HG03342 (cell line): ENCODE results near the gene EPS15.
"Not testable (repeated sequence)": the region's sequence is repeated elsewhere in the genome, so short reads cannot be mapped to it uniquely, and the experiment has no call there.

Experiments used
- ATAC-seq: cut with Tn5 transposase; IDR thresholded peaks from one replicate; pipeline ENCODE4 v1.9.1; 2021; ENCODE audit warnings: mild to moderate bottlenecking, moderate library complexity; ENCODE audit not compliant: unreplicated experiment

Gene EPS15

DNA sequence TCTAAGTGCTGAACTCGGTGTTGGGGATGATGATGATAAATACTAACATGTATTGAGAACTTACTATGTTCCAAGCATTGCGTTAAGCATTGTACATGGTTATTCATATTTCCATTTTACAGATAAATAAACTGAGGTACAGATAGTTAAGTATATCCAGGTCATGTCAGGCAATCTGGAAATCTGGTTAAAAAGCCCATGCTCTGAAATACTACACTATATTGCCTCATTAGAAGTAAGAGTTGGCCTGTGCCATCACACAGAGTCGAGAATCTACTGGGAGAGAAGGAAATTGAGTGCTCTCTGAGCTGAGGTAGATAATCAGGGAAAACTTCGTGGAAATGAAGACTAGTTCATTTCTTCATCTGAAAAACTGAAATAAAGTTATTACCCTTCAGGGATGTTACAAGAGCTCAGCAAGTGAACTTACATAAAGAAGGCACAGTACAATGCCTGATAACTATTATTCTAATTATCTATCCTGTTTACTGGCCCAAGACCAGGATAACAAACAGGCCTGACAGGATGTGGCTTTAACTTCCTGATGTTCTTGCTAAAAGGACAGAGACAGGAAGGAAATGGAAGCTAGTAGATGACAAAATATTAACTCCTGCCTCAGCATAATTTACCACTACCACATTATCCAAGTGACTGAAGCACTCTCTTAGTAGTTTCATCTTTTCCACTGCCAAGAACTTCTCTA, 85.6 kb downstream of the EPS15 start:
- ATAC-seq: no peak

DNA sequence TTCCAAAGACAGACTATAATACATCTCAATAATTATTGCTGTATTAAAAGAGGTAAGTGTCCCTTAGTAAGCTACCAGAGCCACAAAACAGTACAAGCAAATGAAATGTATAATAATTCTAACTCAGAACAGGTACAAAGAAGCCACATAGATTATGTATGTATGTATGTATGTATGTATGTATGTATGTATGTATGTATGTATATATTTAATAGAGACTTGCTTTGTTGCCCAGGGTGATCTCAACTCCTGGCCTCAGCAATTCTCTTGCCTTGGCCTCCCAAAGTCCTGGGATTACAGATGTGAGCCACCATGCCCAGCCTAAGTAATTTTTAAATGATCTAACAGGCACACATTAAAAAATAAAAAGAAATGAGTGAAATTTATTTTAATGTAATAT, 86.9 kb downstream of the EPS15 start:
- no peak for ATAC-seq

DNA sequence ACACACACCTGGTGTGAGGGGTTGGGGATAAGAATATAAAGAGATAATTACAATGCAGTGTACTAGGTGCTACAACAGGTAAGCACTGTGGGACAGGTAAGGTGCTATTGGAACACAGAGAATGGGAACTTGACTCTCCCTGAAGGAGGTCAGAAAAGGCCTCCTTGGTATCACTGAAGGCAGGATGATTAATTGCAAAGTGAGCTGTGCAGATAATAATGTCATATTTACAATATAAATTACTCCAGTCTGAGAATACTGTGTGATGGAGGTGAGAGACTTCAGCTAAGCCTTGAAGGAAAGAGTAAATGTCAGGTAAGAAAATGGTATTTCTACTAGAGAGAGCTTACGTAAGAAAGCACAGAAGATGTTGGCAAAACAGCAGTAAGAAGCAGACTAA, 91.6 kb downstream of the EPS15 start:
- no peak for ATAC-seq

DNA sequence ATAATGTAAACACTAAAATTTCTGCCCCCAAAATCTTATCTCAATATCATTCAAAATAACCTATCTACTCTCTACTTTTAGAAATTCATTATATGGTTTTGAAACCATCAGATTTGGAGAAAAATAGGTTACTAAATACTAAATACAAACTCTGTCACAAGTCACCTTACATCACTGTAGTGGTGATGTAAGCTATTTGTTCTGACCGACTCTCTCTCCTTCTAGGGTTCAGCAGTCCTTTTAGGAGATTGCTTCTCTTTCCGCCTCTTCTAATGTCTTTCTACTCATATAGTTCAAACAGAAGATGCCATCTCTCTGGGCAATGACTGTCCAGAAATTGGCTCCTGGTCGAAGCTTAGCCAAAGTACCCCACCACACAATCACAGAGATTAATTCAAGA, 93.1 kb downstream of the EPS15 start:
- ATAC-seq: no peak

DNA sequence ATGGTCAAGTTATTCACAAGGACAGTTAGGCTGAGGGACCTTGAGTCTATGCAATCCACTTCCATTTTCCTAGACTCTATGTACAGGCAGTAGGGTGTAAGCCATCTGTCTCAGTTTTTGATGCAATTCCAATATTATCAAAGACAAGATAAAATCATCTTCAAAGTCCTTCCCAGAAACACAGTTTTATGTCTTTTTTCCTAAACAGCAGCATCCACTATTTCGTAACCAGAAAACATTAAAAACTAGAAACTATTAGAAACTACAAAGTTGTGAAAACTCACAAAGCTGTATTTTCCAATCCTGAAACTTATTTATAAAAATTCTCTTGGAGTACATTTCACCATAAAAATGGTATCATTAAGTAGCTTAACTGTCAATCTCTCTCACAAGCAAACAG, 93.8 kb downstream of the EPS15 start:
- ATAC-seq: no peak

DNA sequence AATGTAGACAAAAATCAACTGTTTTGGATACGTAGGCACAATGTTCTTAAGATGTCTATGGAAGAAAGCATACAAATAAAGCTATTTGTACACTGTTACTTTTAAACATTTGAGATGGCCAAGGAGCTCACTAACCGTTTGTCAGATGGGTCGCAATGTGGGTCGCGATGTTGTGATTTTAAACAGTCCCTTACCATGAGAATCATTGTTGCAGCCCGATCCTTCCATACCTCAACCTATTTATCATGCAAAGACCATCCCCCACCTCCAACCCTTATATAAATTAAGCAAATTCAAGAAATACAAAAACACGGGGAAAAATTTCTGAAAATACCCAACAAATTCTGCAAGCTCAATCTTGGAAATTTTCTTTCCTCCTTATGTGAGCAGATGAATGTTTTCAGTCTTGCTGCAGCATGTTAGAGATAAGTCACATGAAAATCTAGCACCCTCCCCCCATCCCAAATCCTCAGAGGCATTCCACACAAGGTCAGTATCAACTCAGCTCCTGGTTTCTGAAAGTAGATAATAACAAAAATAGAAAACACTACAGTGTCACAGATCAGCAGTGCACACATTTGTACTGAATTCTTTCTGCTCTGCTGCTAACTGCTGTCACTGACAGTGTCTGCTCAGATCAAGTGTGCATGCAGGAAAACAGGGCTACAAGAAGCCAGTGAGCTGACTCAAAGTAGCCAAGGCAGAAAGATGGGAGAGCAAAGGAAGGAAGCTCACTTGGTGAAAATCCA, 95.8 kb downstream of the EPS15 start:
- ATAC-seq: no peak

DNA sequence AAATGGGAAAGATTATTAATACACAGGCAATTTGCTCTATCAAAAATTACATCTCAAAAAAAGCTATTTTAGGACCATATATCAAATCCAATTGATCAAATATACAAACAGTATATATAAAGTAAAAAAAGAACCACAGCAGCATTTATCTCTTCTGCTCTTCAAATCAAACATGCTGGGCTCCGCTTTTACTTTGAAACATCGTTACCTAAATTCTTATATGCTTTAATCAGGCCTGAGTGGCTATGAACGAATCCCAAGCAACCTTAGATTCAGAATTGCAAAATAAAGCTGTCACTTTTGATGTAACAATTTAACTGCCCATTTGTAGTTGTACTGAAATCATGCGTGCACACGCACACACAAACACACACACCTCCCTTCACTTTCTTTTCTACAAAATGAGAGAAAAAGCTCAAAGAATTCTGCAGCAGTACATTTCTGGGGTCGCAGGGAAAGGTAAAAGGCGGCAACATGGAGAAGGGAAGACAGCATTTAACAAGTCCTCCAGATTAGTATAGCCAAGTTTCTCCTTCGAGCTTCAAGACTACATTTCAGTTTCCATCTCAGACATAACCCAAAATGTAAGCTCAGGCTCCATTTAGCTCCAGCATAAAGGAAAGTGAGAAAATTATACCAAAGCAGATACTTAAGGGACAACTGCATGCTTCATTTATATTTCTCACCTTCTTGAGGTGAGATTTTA, 96.5 kb downstream of the EPS15 start:
- no peak for ATAC-seq

DNA sequence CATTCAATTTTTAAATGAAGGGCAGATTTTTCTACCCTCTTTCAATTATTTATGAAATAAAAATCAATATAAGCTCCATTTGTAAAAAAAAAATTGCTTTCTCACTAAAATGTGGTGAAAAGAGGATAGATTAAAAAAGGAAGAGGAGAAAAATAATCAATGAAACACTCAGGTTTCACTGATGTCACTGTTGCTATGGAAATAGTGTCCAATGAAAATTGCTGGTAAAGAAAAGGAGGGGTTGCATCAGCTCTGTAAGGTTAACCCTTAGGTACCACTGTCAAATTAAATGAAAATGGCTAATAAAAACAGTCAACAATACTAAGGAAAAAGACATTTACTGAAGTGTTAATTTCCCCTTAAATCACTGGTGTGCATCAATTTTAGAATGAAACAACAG, 97.1 kb downstream of the EPS15 start:
- no peak for ATAC-seq

DNA sequence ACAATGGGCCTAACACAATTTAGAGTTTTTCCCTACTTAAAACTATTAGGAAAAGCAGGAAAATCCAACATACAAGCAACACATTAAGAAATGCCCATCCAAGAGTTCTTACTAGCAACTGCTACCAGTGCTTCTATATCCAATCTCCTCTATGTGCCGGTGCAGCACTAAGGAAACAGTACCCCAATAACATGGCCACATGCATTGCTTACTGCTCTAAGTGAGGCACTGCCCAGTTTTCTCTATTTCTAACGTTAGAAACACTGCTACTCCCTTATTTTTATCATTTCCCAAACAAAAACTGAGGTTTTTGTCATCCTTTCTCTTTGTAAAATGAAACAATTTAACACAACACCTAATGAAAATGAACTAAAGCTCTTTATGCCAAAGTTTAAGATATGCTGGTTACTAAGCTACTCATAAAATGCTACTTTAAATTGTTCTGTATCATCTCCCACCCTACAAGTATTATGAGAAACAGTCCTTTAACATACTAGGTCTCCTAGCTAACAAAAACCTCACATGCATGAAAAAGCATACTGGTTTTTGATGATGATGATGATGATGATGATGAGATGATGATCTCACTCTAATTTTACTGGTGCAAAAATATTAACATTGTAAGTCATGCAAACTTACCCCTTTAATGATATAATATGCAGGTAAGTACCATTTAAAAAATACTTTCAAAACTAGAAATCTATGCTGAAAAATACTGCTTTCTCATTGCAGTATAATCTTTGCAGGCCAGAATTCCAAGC, 98.0 kb downstream of the EPS15 start:
- ATAC-seq: no peak

DNA sequence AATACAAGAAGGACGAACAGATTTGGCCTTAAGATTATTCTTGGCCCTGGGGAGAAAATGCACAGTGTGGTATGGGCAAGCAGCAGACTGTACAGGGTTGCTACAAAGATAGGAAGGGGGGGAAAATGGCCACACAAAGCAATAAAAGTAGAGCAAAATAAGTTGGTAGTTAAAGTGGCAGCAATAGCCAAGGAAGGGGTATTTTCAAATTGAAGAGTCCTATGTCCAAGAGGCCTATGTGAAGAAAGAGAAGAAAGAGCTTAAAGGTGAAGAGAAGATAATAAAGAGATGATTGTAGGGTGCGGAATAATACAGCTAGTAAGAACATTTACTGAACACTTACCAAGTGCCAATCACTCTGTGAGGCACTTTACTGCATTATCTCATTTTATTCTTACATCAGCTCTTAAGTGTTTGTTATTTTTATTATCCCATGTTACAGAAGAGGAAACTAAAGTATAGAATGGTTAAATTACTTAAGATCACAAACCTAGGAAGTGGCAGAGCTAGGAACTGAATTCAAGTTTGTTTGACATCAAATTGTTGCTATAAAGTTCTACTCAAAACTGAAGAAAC, 100.6 kb downstream of the EPS15 start:
- ATAC-seq: no peak

DNA sequence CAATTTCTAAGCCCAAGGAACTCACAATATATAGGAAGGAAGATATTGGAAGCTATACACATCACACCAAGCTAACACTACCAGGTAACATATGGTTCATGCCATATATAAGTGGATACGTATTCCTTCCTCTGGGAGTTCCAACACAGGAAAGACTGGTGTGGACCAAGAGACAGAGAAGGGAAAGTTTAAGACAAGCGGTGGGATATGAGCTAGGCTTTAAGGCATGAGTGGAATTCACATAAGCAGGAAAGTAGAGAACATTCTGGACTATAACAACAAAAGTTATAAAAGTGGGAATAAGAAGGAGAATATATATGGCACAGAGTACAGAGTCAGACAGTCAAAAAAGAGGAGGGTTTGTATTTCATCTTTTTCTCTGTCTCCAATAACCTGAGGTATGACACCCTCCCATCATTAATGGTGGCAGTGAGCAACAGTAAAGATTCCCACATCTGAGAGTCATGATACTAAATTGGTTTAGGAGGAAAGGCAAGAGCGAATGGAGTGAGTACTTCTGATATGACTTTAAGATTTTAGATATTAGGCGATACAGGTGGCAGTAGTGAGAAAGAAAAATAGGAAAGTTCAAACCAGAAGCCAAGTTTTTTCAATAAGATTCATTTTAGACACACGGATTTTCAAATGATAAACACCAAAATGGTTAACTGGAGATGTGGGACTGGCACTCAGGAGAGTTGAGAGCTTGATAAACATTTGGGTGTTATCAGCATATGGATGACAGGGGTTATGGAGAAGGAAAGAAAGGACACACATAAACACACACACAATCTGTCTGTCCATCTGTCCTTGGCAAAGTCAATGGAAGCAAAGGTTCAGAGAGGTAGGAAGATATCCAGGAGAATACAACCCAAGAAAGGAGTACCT, 101.3 kb downstream of the EPS15 start:
- ATAC-seq: no peak

DNA sequence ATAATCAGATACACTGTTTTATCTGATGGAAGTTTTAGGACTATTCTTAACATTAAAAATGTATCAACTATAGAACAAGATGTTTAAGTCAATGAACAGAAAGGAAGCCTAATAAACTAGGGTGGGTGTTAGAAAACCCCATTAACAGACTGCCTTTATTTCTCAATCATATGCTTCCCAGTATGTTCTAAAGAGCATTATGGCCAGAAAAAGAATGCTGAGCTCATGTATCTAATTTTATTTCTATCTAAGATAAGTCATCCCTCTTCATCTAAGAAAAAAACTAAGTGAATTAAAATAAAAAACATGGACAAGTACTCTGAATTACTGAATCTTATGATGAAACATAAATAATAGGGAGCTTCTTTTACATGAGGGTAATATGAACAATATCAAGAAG, 102.2 kb downstream of the EPS15 start:
- no peak for ATAC-seq

DNA sequence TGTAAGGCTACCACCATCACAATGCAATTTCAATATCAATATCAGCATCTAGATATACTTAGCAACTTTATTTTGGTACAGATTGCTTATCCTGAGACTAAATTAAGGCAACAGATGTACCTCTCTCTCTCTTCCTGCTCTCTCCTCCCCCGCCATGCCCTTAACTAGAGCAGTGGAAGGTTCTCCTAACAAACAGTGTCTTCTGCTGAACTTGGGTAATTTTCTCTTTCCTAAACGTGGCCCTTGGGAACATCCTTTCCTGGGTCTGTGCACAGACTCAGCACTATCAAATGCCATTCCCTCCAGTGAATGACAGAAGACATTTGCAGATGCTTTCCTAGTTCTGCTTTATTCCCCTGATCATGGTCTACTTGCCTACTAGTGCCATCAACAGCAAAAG, 103.1 kb downstream of the EPS15 start:
- ATAC-seq: no peak

DNA sequence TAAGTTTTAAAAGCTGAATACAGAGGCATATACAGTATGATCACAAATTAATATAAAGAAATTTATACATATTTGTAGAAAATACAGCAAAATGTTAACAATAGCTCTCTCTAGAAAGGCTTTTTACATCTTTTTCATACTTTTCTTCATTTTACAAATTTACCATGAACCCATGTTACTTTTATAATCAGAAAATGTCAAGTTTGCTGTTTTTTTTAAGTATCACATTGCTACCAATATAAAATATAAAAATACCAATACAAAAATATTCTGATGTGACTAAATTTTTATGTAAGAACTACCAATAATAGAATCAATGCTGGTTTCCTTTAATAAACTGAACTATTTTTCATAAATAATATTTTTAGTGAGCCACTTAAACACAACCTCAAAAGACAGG, 104.3 kb downstream of the EPS15 start:
- ATAC-seq: no peak

DNA sequence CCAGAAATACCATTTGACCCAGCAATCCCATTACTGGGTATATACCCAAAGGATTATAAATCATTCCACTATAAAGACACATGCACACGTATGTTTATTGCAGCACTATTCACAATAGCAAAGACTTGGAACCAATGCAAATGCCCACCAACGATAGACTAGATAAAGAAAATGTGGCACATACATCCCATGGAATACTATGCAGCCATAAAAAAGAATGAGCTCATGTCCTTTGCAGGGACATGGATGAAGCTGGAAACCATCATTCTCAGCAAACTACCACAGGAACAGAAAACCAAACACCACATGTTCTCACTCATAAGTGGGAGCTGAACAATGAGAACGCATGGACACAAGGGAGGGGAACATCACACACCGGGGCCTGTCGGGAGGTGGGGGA, 107.2 kb downstream of the EPS15 start:
- not testable (repeated sequence) for ATAC-seq

DNA sequence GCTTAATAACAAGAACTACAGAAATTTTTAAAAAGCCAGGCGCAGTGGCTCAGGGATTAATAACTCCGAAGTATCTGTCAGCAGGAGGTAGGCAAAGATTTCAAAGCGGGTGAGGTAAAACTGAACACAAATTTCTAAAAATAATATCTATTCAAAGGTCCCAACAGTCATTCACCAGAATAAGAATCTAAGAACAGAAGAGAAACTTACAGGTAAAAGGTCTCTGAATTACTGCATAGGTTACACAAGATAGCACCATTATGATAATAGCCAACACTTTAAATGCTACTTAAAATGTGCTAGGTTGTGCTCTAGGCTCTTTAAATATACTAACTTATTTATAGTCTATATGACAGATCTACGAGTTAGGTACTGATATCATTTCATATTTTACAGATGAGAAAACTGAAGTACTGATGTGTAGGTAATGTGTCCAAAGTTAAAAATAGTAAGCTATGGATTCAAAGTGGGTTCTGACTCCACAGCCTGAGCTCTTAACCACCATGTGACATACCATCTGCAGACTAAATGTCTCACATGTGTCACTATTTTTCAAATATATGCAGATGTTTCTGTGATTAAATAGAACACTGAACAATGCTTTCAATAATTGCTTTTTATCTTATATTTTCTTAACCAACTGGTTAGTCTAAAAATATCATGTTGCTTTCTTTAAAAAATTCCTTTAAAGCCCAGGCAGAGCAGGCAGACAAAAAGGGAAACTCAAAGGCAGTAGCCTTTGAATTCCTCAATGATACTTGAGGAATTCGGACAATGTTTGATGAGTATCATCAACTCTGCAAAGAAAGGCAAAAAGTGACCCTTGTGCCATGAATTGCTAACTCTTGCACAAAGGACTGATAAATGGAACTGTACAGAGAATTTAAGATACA, 108.3 kb downstream of the EPS15 start:
- ATAC-seq: no peak

DNA sequence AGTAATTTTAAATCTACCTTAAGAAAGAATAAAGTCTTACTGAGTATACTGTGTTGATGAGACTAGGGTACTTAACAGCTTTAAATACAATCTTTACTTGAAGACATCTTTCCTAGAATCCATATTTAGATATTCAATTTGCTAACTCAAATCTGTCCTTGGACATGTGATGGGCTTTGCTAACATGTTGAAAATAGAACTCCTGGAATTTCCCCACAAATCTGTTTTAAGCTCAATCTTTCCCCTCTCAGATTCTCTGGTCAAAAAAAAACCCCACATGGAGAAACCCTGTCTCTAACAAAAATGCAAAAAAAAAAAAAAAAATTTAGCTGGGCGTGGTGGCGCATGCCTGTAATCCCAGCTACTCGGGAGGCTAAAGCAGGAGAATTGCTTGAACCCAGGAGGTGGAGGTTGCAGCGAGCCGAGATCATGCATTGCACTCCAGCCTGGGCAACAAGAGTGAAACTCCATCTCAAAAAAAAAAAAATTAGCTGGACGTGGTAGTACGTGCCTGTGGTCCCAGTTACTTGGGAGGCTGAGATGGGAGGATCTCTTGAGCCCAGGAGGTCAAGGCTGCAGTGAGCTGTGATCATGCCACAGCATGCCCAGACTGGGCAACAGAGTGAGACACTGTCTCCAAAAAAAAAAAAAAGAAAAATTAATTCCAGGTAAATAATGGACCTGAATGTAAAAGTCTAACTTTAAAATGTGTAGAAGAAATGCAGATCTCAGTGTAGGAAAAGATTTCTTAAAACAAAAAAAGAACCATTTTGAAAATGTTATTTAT, 109.1 kb downstream of the EPS15 start:
- not testable (repeated sequence) for ATAC-seq

DNA sequence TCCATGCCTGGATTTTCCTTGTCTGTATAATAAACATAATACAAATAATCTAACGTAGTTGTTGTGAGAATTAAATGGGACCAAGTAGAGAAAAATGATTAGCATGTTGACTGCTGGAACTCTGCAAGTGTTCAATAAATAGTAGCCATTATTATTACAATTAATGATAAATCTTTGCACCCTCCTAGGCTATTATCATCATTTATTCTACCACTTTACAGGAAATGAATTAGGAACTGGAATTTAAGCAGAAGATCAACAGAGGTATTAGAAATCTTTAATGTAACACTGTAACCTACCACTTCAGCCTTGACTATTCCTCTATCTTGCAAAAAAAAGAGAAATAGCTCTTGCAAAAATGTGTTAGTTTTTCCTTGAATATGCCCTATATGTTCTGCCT, 126.8 kb downstream of the EPS15 start:
- no peak for ATAC-seq
